Retinal pigment epithelial cell (primary cell): ENCODE data around the gene ITGA2.
"Not testable (repeated sequence)": the region's sequence is repeated elsewhere in the genome, so short reads cannot be mapped to it uniquely, and the experiment has no call there.

ENCODE experiments used
- DNase-seq: peaks from one replicate; pipeline ENCODE4 v3.0.0-alpha.2; 2010; ENCODE audit warnings: low read depth
- H3K4me3 ChIP-seq: 2 replicates; pipeline ENCODE4 v1.5.1; 2011; ENCODE audit warnings: mild to moderate bottlenecking, low read length, control low read depth, moderate library complexity
- CTCF ChIP-seq: conservative IDR thresholded peaks from 2 replicates; pipeline ENCODE4 v1.5.1; 2011; ENCODE audit warnings: low read depth, low read length, control low read depth, inconsistent platforms

The ITGA2 gene

GRCh38 chr5:53109443-53110127, 120.4 kb downstream of the ITGA2 start, which contains the start of gene MOCS2:
TSS of gene MOCS2 (minus strand) at chr5:53109757. CDS start at chr5:53107174, 2,583 bp downstream.
- TF ChIP-seq CTCF: no peak
- peak within 1 kb of the TSS; percentile 81 for H3K4me3 ChIP-seq
- DNase-seq: peak; percentile 44

GRCh38 chr5:53110156-53110555, 121.0 kb downstream of the ITGA2 start:
- peak overlapping the region; percentile 81 for H3K4me3 ChIP-seq
- no peak for TF ChIP-seq CTCF
- no peak for DNase-seq

GRCh38 chr5:53111139-53111538, 122.0 kb downstream of the ITGA2 start:
- DNase-seq: no peak
- no peak overlapping the region for H3K4me3 ChIP-seq
- TF ChIP-seq CTCF: no peak

- DNase-seq, H3K4me3 ChIP-seq: not testable (repeated sequence)
These were observed 123.2 kb downstream of the ITGA2 start for GRCh38 chr5:53112307-53112706.

- no peak for TF ChIP-seq CTCF
These were observed 123.8 kb downstream of the ITGA2 start for GRCh38 chr5:53112909-53113308.

GRCh38 chr5:53113947-53114346, 124.8 kb downstream of the ITGA2 start:
- no peak for TF ChIP-seq CTCF
- no peak overlapping the region for H3K4me3 ChIP-seq
- DNase-seq: no peak

More at GRCh38 chr5:53112909-53113308, 123.8 kb downstream of the ITGA2 start:
- no peak for DNase-seq
- no peak overlapping the region for H3K4me3 ChIP-seq

- no peak for DNase-seq
- peak; percentile 49 for TF ChIP-seq CTCF
- H3K4me3 ChIP-seq: no peak overlapping the region
These were observed 125.8 kb downstream of the ITGA2 start for GRCh38 chr5:53114988-53115387.
